SH-SY5Y (cell line): ENCODE data around the gene MARCHF10.

ENCODE experiments used
- GATA2 ChIP-seq: IDR thresholded peaks from 2 replicates; pipeline ENCODE4 v1.6.1; 2011; ENCODE audit warnings: mild to moderate bottlenecking, low read depth, low read length
- GATA3 ChIP-seq: IDR thresholded peaks from 2 replicates; pipeline ENCODE4 v1.6.1; 2011; ENCODE audit warnings: low read depth, mild to moderate bottlenecking, low read length, moderate library complexity

The MARCHF10 gene

GRCh38 chr17:62693616-62694409 lies 114.3 kb downstream of the MARCHF10 start:
- TF ChIP-seq GATA2: no peak
- TF ChIP-seq GATA3: no peak

DNA sequence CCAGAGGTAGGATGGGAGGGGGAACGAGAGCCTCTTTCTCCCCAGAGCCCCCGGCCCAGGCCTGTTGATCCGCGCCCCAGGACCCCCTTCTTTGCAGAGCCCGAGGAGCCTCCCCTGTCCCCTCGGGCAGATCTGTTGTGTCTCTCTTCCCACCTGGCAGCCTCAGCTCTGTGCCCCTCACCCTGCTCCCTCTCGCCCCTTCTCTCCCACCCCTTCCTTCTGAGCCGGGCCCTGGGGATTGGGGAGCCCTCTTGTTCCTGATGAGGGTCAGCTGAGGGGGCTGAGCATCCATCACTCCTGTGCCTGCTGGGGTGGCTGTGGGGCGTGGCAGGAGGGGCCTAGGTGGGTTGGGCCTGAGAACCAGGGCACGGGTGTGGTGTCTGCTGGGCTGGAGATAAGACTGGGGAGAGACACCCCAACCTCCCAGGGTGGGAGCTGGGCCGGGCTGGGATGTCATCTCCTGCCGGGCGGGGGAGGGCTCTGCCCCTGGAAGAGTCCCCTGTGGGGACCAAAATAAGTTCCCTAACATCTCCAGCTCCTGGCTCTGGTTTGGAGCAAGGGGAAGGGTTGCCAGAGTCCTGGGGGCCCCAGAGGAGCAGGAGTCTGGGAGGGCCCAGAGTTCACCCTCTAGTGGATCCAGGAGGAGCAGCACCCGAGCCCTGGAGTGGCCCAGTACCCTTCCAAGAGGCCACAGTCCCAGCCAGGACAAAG lies 115.2 kb downstream of the MARCHF10 start:
- no peak for TF ChIP-seq GATA3
- no peak for TF ChIP-seq GATA2

DNA sequence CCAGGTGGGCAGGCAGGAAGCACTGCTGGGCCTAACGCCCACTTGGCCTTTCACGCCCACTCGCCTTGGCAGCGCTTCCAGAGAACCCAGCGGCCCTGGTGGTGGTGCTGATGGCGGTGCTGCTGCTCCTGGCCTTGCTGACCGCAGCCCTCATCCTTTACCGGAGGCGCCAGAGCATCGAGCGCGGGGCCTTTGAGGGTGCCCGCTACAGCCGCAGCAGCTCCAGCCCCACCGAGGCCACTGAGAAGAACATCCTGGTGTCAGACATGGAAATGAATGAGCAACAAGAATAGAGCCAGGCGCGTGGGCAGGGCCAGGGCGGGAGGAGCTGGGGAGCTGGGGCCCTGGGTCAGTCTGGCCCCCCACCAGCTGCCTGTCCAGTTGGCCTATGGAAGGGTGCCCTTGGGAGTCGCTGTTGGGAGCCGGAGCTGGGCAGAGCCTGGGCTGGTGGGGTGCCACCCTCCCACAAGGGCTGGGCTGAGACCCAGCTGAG lies 115.9 kb downstream of the MARCHF10 start:
- TF ChIP-seq GATA2 (no peak), GATA3 (no peak)

DNA sequence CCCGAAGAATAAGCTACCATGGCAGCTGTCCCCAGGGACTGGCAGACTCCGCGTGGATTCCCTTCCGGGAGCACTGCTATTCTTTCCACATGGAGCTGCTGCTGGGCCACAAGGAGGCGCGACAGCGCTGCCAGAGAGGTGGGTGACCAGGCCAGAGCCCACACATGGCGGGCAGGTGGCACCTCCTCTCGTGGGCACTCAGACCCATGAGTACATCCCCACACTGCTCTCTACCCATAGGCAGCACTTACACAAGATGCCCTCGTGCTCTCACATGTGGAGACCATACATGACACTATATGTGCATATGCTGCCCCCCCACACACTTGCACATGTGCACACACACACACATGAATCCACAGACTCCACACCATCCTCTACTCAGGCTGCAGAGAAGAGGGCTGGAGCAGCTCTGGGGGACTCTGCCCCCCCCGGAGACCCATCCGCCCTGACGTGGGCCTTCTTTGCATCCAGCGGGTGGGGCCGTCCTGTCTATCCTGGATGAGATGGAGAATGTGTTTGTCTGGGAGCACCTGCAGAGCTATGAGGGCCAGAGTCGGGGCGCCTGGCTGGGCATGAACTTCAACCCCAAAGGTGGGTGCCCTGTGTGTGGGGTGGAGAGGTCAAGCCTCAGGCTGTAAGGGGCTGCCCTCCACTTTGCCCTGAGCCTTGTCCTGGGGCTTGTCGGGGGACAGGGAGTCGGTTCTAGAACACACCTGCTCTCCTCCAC lies 117.8 kb downstream of the MARCHF10 start:
- TF ChIP-seq GATA3: no peak
- no peak for TF ChIP-seq GATA2

DNA sequence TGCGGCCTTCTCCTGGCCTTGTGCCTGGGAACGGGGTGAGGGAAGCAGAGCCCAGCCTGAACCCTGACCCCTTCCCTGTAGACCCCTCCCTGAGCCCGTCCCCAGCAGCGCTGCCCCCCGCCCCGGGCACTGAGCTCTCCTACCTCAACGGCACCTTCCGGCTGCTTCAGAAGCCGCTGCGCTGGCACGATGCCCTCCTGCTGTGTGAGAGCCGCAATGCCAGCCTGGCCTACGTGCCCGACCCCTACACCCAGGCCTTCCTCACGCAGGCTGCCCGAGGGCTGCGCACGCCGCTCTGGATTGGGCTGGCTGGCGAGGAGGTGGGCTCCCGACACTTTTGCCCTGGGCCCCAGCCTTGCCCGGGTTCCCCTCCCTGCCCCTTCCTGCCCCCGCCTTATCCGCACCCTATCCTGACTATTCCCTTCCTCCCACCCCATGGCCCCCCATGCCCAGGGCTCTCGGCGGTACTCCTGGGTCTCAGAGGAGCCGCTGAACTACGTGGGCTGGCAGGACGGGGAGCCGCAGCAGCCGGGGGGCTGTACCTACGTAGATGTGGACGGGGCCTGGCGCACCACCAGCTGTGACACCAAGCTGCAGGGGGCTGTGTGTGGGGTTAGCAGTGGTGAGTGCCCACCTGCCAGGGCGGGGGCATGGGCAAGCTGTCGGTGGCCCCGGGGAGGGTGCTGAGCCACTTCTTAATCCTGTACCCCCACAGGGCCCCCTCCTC lies 118.5 kb downstream of the MARCHF10 start:
- TF ChIP-seq GATA3: no peak
- no peak for TF ChIP-seq GATA2

DNA sequence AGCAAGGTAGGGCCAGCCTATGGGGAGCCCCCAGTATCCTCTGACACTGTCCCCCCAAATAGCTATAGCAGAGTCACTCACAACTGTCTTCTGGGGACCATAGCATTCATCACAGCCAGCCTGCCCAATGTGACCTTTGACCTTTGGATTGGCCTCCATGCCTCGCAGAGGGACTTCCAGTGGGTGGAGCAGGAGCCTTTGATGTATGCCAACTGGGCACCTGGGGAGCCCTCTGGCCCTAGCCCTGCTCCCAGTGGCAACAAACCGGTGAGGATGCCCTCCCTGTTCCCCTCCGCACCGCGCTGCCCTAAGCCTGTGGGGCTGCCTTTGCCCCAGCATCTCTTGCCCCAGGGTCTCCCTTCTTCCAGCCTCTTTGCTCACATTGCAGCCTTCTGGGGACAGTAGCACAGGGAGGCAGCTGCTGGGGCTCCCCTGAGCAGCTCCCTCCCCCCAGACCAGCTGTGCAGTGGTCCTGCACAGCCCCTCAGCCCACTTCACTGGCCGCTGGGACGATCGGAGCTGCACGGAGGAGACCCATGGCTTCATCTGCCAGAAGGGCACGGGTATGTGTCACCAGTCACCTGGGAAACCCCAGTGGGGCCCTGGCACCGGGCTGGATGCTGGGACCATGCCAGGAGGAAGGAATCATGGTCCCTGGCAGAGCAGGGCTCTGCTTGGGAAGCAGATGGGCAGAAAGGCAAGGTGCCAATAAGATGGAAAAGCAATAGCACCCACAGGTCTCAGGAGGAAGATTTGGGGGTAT lies 119.5 kb downstream of the MARCHF10 start:
- TF ChIP-seq GATA3 (no peak), GATA2 (no peak)

GRCh38 chr17:62687997-62688396 lies 120.1 kb downstream of the MARCHF10 start:
- TF ChIP-seq GATA2 (no peak), GATA3 (no peak)

DNA sequence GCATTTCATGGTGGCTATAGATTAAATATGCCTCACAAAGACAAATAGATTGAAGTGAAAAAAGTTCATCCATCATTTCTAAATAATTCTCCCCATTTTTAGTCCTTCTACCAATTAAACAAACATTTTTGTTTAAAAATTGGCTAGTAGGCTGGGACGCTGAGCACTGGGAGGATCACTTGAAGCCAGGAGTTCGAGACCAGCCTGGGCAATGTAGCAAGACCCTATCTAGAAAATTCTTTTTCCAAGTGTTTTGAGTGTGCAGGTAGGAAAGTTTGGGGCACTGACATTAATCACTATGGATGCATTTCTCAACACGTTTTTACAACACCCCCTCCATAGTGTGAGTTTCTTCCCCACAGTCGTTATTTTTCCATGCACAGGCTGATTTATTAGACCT lies 123.9 kb downstream of the MARCHF10 start:
- TF ChIP-seq GATA2: no peak
- no peak for TF ChIP-seq GATA3

DNA sequence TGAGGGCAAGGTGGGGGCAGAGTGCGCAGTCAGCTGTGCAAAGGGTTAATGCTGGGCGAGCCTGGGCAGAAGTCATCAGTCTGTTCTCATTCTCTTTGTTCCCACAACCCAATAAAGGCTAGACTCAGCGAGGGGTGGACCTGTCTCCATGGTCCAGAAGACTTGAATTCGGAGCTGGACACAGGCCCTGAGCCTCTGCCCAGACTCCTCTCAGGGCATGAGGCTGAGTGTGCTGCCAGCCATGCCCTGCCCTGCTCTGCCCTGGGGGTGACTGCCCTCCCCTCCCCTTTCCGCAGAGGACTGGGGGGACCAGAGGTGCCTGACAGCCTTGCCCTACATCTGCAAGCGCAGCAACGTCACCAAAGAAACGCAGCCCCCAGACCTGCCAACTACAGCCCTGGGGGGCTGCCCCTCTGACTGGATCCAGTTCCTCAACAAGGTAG lies 126.2 kb downstream of the MARCHF10 start:
- no peak for TF ChIP-seq GATA3
- no peak for TF ChIP-seq GATA2

- TF ChIP-seq GATA2 (no peak), GATA3 (no peak)
Observed at GRCh38 chr17:62681061-62681938, 126.8 kb downstream of the MARCHF10 start.

DNA sequence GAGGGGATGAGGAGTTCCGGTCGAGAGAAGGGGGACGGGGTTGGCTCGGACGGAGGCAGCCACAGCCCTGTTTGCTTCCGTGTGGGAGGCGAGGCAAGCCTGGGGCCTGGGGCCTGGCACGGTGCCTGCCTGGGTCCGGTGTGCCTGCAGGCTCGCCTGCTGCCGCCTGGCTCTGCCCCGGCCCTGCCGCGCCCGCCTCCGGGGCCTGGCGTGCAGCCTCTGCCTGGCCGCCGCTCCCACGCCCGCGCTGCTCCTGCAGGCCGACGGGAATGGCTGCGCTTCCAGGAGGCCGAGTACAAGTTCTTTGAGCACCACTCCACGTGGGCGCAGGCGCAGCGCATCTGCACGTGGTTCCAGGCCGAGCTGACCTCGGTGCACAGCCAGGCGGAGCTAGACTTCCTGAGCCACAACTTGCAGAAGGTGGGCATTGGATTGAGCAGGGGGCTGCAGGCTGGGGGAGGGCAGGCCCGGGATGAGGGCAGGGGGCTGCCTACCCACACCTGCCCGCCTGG lies 127.5 kb downstream of the MARCHF10 start:
- TF ChIP-seq GATA2: no peak
- no peak for TF ChIP-seq GATA3

- no peak for TF ChIP-seq GATA3
- TF ChIP-seq GATA2: no peak
Observed at GRCh38 chr17:62679866-62680377, 128.2 kb downstream of the MARCHF10 start.
